CD4-positive, CD25-positive, alpha-beta regulatory T cell (primary cell): Measurements from ENCODE around the gene NLRP6. TPM values are rescaled to one million over a fixed set of nuclear protein-coding genes. Genes with fewer than 3 reads are reported as not detected.
"Not testable (repeated sequence)": the region's sequence is repeated elsewhere in the genome, so short reads cannot be mapped to it uniquely, and the experiment has no call there.

Experiments used
- ATAC-seq, 2 donors: fragments of 150-1000 bp; cut with Tn5 transposase; one replicate each; pipeline ENCODE4 v1.10.0; 2021; ENCODE audit warnings: low read depth in 2 of 2, moderate number of reproducible peaks in 2 of 2, moderate library complexity in 1 of 2
- DNase-seq, 3 donors: peaks; one replicate each; pipeline versions ENCODE4 v3.0.0 to v3.0.0-alpha.2; 2012 to 2022; ENCODE audit warnings: mixed read lengths in 1 of 3
- H3K27ac ChIP-seq: one replicate; pipeline ENCODE4 v1.7.0; 2013; ENCODE audit warnings: mild to moderate bottlenecking, low read length; ENCODE audit not compliant: insufficient read depth, poor library complexity, severe bottlenecking
- H3K27me3 ChIP-seq: one replicate; pipeline ENCODE4 v1.7.0; 2013; ENCODE audit warnings: low read length; ENCODE audit not compliant: control insufficient read depth, insufficient read depth
- H3K36me3 ChIP-seq: one replicate; pipeline ENCODE4 v1.7.0; 2013; ENCODE audit warnings: mild to moderate bottlenecking, low read length, moderate library complexity; ENCODE audit not compliant: control insufficient read depth, insufficient read depth
- H3K4me1 ChIP-seq: 2 replicates; pipeline ENCODE4 v1.7.0; 2013; ENCODE audit warnings: mild to moderate bottlenecking, low read length; ENCODE audit not compliant: insufficient read depth, control insufficient read depth, poor library complexity, severe bottlenecking
- H3K4me3 ChIP-seq: one replicate; pipeline ENCODE4 v1.7.0; 2013; ENCODE audit warnings: low read depth, mild to moderate bottlenecking, low read length, moderate library complexity
- H3K9me3 ChIP-seq, 2 experiments: 1 replicate in 1 of 2; 2 replicates in 1 of 2; pipeline ENCODE4 v1.7.0; 2013; ENCODE audit warnings: low read length in 2 of 2, mild to moderate bottlenecking in 1 of 2, moderate library complexity in 1 of 2; ENCODE audit not compliant: control insufficient read depth in 2 of 2
- H3K27ac Mint-ChIP-seq, 3 donors: one replicate each; pipeline ENCODE4 v1.8.0; 2020 to 2022; ENCODE audit warnings: mild to moderate bottlenecking in 3 of 3, mixed read lengths in 3 of 3, moderate library complexity in 2 of 3
- H3K27me3 Mint-ChIP-seq: one replicate; pipeline ENCODE4 v1.8.0; 2022; ENCODE audit warnings: mild to moderate bottlenecking, mixed read lengths
- H3K36me3 Mint-ChIP-seq: one replicate; pipeline ENCODE4 v1.8.0; 2020; ENCODE audit warnings: mixed read lengths
- H3K4me1 Mint-ChIP-seq, 4 donors: one replicate each; pipeline ENCODE4 v1.8.0; 2020 to 2022; ENCODE audit warnings: mixed read lengths in 4 of 4, mild to moderate bottlenecking in 1 of 4
- H3K4me3 Mint-ChIP-seq, 4 donors: one replicate each; pipeline ENCODE4 v1.8.0; 2020 to 2022; ENCODE audit warnings: mild to moderate bottlenecking in 4 of 4, mixed read lengths in 4 of 4, moderate library complexity in 3 of 4
- H3K9me3 Mint-ChIP-seq, 7 donors: one replicate each; pipeline ENCODE4 v1.8.0; 2020 to 2022; ENCODE audit warnings: mixed read lengths in 7 of 7, mild to moderate bottlenecking in 3 of 7, moderate library complexity in 2 of 7
- polyA plus RNA-seq, 4 donors: library from polyadenylated mRNA; unstranded; fragments of 300-500 nt; fragmentation: Illumina TruSeq; gene quantifications; one replicate each; pipeline ENCODE4 v1.2.3, GENCODE V29; 2021
- total RNA-seq: library from RNA; stranded (reverse); gene quantifications from one replicate; pipeline ENCODE4 v1.2.3, GENCODE V29; 2022

The NLRP6 gene
- total and polyA plus RNA-seq, 5 donors from 2014 or later, result 0.36 to 4.0 (median 1.8) TPM

DNA sequence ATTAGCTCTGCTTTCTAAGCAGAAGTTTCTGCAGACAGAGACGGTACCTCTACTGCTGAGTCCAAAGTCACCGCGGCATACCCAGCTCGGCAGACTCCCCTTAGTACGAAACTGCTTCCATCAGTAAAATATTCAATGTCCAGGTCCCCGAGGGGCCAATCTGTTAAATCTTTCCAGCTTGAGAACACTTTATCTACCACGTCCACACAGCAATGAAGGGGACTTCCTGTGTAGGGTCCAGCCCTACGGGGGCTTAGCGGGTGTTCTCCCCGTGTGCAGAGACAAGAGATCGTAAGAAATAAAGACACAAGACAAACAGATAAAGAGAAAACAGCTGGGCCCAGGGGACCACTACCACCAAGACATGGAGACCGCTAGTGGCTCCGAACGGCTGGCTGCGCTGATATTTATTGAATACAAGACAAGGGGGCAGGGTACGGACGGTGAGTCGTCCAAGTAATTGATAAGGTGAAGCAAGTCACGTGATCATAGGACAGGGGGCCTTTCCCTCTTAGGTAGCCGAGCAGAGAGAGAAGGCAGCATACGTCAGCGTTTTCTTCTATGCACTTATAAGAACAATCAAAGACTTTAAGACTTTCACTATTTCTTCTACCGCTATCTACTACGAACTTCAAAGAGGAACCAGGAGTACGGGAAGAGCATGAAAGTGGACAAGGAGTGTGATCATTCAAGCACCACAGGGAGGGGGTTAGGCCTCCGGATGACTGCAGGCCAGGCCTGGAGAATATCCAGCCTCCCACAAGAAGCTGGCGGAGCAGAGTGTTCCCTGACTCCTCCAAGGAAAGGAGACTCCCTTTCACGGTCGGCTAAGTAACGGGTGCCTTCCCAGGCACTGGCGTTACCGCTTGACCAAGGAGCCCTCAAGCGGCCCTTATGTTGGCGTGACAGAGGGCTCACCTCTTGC, 46.6 kb downstream of the NLRP6 start:
- H3K4me3 ChIP-seq, ATAC-seq, H3K27me3 Mint-ChIP-seq, H3K36me3 ChIP-seq, DNase-seq, H3K27me3 ChIP-seq, H3K9me3 Mint-ChIP-seq, H3K36me3 Mint-ChIP-seq, H3K9me3 ChIP-seq, H3K27ac ChIP-seq: not testable (repeated sequence)
- Mint-ChIP-seq H3K27ac (peak overlapping the region; percentile 70 to 87 (median 80)), H3K4me1 (peaks cover 8 to 62% (median 28%) of the 10 kb centered on the region in 4 donors), H3K4me3 (peak overlapping the region in 1 of 4 donors; percentile 70)
- H3K4me1 ChIP-seq, result peaks cover 33% of the 10 kb centered on the region

DNA sequence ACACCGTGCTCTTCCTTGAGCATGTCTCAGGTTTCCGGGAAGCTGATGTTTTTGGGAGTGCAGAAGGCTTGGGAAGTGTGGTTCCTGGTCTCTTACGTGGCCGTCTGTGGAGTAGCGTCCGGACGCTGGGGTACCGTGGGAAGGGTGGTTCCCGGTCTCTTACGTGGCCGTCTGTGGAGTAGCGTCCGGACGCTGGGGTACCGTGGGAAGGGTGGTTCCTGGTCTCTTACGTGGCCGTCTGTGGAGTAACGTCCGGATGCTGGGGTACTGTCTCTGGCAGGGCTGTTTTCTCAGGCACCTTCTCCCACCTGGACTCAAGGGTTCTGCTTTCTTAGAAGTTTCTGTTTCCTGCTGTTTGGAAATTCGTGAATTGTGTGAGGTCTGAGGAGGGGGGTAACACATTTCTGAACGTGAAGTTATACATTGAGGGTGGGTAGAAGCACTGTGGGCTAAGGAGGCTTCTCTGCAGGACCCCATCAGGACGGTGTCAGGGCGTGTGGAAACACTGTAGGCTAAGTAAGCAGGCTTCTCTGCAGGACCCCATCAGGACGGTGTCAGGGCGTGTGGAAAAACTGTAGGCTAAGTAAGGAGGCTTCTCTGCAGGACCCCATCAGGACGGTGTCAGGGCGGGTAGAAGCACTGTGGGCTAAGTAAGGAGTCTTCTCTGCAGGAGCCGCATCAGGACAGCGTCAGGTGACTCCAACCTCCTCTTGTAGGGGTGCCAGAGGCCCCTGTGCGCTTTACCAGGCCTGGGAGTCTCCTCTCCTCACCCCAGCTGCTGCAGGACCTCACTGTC, 47.8 kb downstream of the NLRP6 start:
- Histone ChIP-seq H3K9me3 (no peaks in the 10 kb centered on the region), H3K36me3 (no peaks in the 10 kb centered on the region), H3K27me3 (no peaks in the 10 kb centered on the region), H3K4me1 (peaks cover 38% of the 10 kb centered on the region), H3K4me3 (no peak overlapping the region), H3K27ac (peak overlapping the region; percentile 79)
- no peak for ATAC-seq
- Mint-ChIP-seq H3K27me3 (no peaks in the 10 kb centered on the region), H3K4me3 (peak overlapping the region in 3 of 4 donors; percentile 32 to 48 (median 46)), H3K4me1 (peaks cover 8 to 64% (median 28%) of the 10 kb centered on the region in 4 donors), H3K27ac (peak overlapping the region; percentile 86 to 94 (median 92)), H3K9me3 (peaks cover 0 to 1% (median 0%) of the 10 kb centered on the region in 7 donors), H3K36me3 (no peaks in the 10 kb centered on the region)
- DNase-seq, result no peak

DNA sequence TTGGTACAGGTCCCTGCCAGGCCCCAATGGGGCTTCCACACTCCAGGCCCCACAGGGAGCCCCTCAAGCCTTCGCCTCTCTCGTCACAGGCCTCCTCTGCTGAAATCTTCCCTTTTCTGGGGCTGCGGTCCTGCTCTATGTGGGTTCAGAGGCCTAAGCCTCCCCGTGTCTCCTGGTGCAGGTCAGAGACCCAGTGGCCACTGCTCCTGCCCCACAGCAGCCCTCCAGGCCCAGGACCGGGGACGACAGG, 48.3 kb downstream of the NLRP6 start:
- Mint-ChIP-seq H3K4me3 (peak overlapping the region; percentile 32 to 48 (median 42)), H3K27ac (peak overlapping the region; percentile 86 to 94 (median 92)), H3K9me3 (peaks cover 0 to 1% (median 0%) of the 10 kb centered on the region in 7 donors), H3K4me1 (peaks cover 8 to 69% (median 31%) of the 10 kb centered on the region in 4 donors), H3K27me3 (no peaks in the 10 kb centered on the region), H3K36me3 (no peaks in the 10 kb centered on the region)
- ATAC-seq, result no peak
- Histone ChIP-seq H3K27ac (peak overlapping the region; percentile 79), H3K9me3 (no peaks in the 10 kb centered on the region), H3K36me3 (no peaks in the 10 kb centered on the region), H3K27me3 (no peaks in the 10 kb centered on the region), H3K4me3 (peak overlapping the region; percentile 7), H3K4me1 (peaks cover 42% of the 10 kb centered on the region)
- DNase-seq, result no peak

DNA sequence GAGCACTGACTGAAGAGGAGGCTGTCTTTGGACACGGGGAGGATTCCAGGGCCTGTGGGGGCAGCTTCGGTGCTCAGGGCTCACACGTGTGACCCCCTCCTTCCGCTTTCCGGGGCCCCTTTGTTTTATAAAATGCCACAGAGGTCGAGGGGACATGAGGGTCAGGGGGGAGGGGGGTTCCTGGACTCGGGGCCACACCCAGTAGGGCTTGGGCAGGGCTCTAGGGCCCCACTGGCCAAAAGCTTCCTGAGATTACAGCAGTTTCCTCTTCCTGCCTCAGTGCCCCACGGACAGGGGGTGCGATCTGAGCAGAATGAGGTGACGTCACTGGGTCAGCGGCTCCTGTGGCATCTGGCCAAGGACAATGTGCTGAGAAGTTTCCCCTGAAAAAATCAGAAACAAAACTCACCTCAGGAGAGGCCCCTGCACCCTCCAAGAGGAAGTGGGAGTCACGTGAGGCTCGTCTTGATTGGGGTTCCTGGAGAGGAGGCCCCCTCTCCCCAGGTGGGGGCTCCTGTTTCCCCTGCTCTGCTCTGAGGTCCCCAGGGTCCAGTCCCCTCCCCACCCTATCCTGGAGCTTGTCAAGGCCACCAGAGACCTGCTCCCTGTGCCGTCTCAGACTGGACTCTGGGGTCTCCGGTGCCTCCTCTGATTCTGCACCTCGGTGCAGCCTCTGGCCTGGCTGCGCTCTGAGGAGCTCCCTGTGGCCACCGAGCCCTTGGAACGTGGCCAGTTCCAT, 48.8 kb downstream of the NLRP6 start:
- H3K36me3 ChIP-seq, result no peaks in the 10 kb centered on the region
- Mint-ChIP-seq H3K36me3 (no peaks in the 10 kb centered on the region), H3K4me1 (peaks cover 8 to 74% (median 31%) of the 10 kb centered on the region in 4 donors), H3K4me3 (peak overlapping the region; percentile 56 to 74 (median 66)), H3K27me3 (no peaks in the 10 kb centered on the region), H3K9me3 (peaks cover 0 to 1% (median 0%) of the 10 kb centered on the region in 7 donors), H3K27ac (peak overlapping the region; percentile 86 to 94 (median 92))
- DNase-seq (peak; percentile 33 to 74 (median 62)), ATAC-seq (peak; percentile 48 to 53)
- no peaks in the 10 kb centered on the region for H3K9me3 ChIP-seq
- H3K27ac ChIP-seq, result peak overlapping the region; percentile 79
- peak overlapping the region; percentile 7 for H3K4me3 ChIP-seq
- peaks cover 42% of the 10 kb centered on the region for H3K4me1 ChIP-seq
- H3K27me3 ChIP-seq, result no peaks in the 10 kb centered on the region

- H3K9me3 Mint-ChIP-seq, result peaks cover 0 to 1% (median 0%) of the 10 kb centered on the region in 7 donors
- DNase-seq (no peak), ATAC-seq (no peak)
- H3K27ac ChIP-seq, result peak overlapping the region; percentile 79
- H3K4me1 Mint-ChIP-seq, result peaks cover 8 to 77% (median 33%) of the 10 kb centered on the region in 4 donors
- peak overlapping the region; percentile 86 to 94 (median 92) for H3K27ac Mint-ChIP-seq
- H3K4me3 Mint-ChIP-seq, result peak overlapping the region; percentile 56 to 74 (median 66)
- H3K9me3 ChIP-seq, result no peaks in the 10 kb centered on the region
- H3K27me3 Mint-ChIP-seq, result no peaks in the 10 kb centered on the region
- no peaks in the 10 kb centered on the region for H3K36me3 Mint-ChIP-seq
- H3K4me3 ChIP-seq, result no peak overlapping the region
- peaks cover 42% of the 10 kb centered on the region for H3K4me1 ChIP-seq
- H3K36me3 ChIP-seq, result no peaks in the 10 kb centered on the region
- no peaks in the 10 kb centered on the region for H3K27me3 ChIP-seq
These were observed 49.3 kb downstream of the NLRP6 start for GRCh38 chr11:327581-327923.

- Histone ChIP-seq H3K9me3 (no peaks in the 10 kb centered on the region), H3K36me3 (no peaks in the 10 kb centered on the region), H3K27me3 (no peaks in the 10 kb centered on the region), H3K4me1 (peaks cover 42% of the 10 kb centered on the region), H3K27ac (no peak overlapping the region), H3K4me3 (no peak overlapping the region)
- peaks cover 0 to 1% (median 0%) of the 10 kb centered on the region in 7 donors for H3K9me3 Mint-ChIP-seq
- H3K4me3 Mint-ChIP-seq, result peak overlapping the region in 1 of 4 donors; percentile 68
- H3K27me3 Mint-ChIP-seq, result no peaks in the 10 kb centered on the region
- ATAC-seq (no peak), DNase-seq (no peak)
- H3K4me1 Mint-ChIP-seq, result peaks cover 8 to 77% (median 35%) of the 10 kb centered on the region in 4 donors
- H3K36me3 Mint-ChIP-seq, result no peaks in the 10 kb centered on the region
- peak overlapping the region in 1 of 3 donors; percentile 86 for H3K27ac Mint-ChIP-seq
These were observed 49.8 kb downstream of the NLRP6 start for GRCh38 chr11:328012-328411.

GRCh38 chr11:328516-329100, 50.4 kb downstream of the NLRP6 start:
- not testable (repeated sequence) for H3K36me3 ChIP-seq, H3K9me3 ChIP-seq, H3K27ac ChIP-seq, H3K27me3 ChIP-seq, ATAC-seq, DNase-seq, H3K4me3 ChIP-seq, H3K9me3 Mint-ChIP-seq, H3K36me3 Mint-ChIP-seq, H3K27me3 Mint-ChIP-seq
- H3K27ac Mint-ChIP-seq, result peak overlapping the region; percentile 38 to 86 (median 77)
- H3K4me1 Mint-ChIP-seq, result peaks cover 8 to 75% (median 36%) of the 10 kb centered on the region in 4 donors
- H3K4me1 ChIP-seq, result peaks cover 42% of the 10 kb centered on the region
- H3K4me3 Mint-ChIP-seq, result peak overlapping the region in 1 of 4 donors; percentile 13
